PC-3 (cell line): Measurements from ENCODE around the gene RSRP1. TPM values are rescaled to one million over a fixed set of nuclear protein-coding genes. Genes with fewer than 3 reads are reported as not detected.

Experiments
- ATAC-seq: fragments of 200-7000 bp; cut with Tn5 transposase; 2 replicates; pipeline ENCODE4 v1.9.1; 2020; ENCODE audit warnings: mild to moderate bottlenecking, moderate library complexity
- BruUV-seq: library from RNA; stranded (reverse); fragments of 400-500 nt; replicated peaks from 2 replicates; lab custom pipeline; 2021; lab: Mats Ljungman, UMichigan
- CTCF ChIA-PET: fragments of 300-600 bp; sonication (Branson Sonifier 250); formaldehyde crosslinking; loops from one replicate; lab custom pipeline; 2022; ENCODE audit warnings: antibody characterized with exemption; lab: Charles Lee
- POLR2A ChIA-PET: fragments of 300-600 bp; sonication (Branson Sonifier 250); formaldehyde crosslinking; loops from one replicate; lab custom pipeline; 2022; ENCODE audit warnings: antibody characterized with exemption; ENCODE audit not compliant: unreplicated experiment; lab: Charles Lee
- DNase-seq: peaks from one replicate; pipeline ENCODE4 v3.0.0-alpha.2; 2015
- H2AFZ ChIP-seq: fragments of 300-600 bp; sonication (generic); 2 replicates; pipeline ENCODE4 v1.6.0; 2016; ENCODE audit warnings: antibody characterized with exemption, low read length
- H3F3A ChIP-seq: fragments of 300-600 bp; sonication (generic); one replicate; pipeline ENCODE4 v1.6.0; 2017; ENCODE audit warnings: antibody characterized with exemption, low read length, control low read depth, mild to moderate bottlenecking; ENCODE audit not compliant: unreplicated experiment
- H3K27ac ChIP-seq: fragments of 300-600 bp; sonication (generic); 2 replicates; pipeline ENCODE4 v1.5.1; 2016; ENCODE audit warnings: mild to moderate bottlenecking, low read length
- H3K27me3 ChIP-seq: fragments of 300-600 bp; sonication (generic); 2 replicates; pipeline ENCODE4 v1.6.1; 2016; ENCODE audit warnings: low read length, mixed read lengths
- H3K36me3 ChIP-seq: fragments of 300-600 bp; sonication (generic); 2 replicates; pipeline ENCODE4 v1.6.1; 2016; ENCODE audit warnings: low read depth, mixed run types, low read length, mixed read lengths
- H3K4me1 ChIP-seq: fragments of 300-600 bp; sonication (generic); 2 replicates; pipeline ENCODE4 v1.5.1; 2016; ENCODE audit warnings: low read length; ENCODE audit not compliant: insufficient read depth
- H3K4me2 ChIP-seq: fragments of 300-600 bp; sonication (generic); 2 replicates; pipeline ENCODE4 v1.6.0; 2016; ENCODE audit warnings: low read length
- H3K4me3 ChIP-seq: fragments of 300-600 bp; sonication (generic); 2 replicates; pipeline ENCODE4 v1.5.1; 2016; ENCODE audit warnings: mild to moderate bottlenecking, low read length, mixed read lengths
- H3K79me2 ChIP-seq: fragments of 300-600 bp; sonication (generic); 2 replicates; pipeline ENCODE4 v1.6.1; 2017; ENCODE audit warnings: low read length, mixed read lengths
- H3K9ac ChIP-seq: fragments of 300-600 bp; sonication (generic); 2 replicates; pipeline ENCODE4 v1.6.0; 2016; ENCODE audit warnings: mild to moderate bottlenecking, low read length
- H3K9me2 ChIP-seq: fragments of 300-600 bp; sonication (generic); replicated peaks from 2 replicates; pipeline ENCODE4 v1.6.1; 2016; ENCODE audit warnings: mixed run types, low read length, mixed read lengths
- H3K9me3 ChIP-seq: fragments of 300-600 bp; sonication (generic); 2 replicates; pipeline ENCODE4 v1.6.1; 2016; ENCODE audit warnings: low read length, mixed read lengths
- H4K20me1 ChIP-seq: fragments of 300-600 bp; sonication (generic); 2 replicates; pipeline ENCODE4 v1.6.1; 2016; ENCODE audit warnings: low read length, mixed read lengths
- EZH2 ChIP-seq: fragments of 300-600 bp; sonication (generic); IDR thresholded peaks from one replicate; pipeline ENCODE4 v1.6.1; 2017; ENCODE audit warnings: antibody characterized with exemption, mild to moderate bottlenecking, low read length; ENCODE audit not compliant: unreplicated experiment
- EZH2phosphoT487 ChIP-seq: fragments of 300-600 bp; sonication (generic); IDR thresholded peaks from 2 replicates; pipeline ENCODE4 v1.6.1; 2018; ENCODE audit warnings: mild to moderate bottlenecking, antibody characterized with exemption, low read length, borderline replicate concordance
- intact Hi-C: fragments of 100-400 bp; cut with micrococcal nuclease; formaldehyde crosslinking; loops from 2 replicates; pipeline ENCODE4 v1.9.0; 2023
- total RNA-seq: library from RNA; depleted of rRNA; stranded (reverse); fragments of >200 nt; gene quantifications from 2 replicates; pipeline ENCODE4 v1.2.3, GENCODE V29; 2014
- TF ChIP-seq, protein P1 (sequence below): fragments of 300-600 bp; sonication (generic); conservative IDR thresholded peaks from 2 replicates; pipeline ENCODE4 v1.5.1; 2017; ENCODE audit warnings: antibody characterized with exemption, low read depth, mild to moderate bottlenecking, low read length

Gene RSRP1
- total RNA-seq, 1 experiment from 2014 or later = 49.4 TPM

DNA sequence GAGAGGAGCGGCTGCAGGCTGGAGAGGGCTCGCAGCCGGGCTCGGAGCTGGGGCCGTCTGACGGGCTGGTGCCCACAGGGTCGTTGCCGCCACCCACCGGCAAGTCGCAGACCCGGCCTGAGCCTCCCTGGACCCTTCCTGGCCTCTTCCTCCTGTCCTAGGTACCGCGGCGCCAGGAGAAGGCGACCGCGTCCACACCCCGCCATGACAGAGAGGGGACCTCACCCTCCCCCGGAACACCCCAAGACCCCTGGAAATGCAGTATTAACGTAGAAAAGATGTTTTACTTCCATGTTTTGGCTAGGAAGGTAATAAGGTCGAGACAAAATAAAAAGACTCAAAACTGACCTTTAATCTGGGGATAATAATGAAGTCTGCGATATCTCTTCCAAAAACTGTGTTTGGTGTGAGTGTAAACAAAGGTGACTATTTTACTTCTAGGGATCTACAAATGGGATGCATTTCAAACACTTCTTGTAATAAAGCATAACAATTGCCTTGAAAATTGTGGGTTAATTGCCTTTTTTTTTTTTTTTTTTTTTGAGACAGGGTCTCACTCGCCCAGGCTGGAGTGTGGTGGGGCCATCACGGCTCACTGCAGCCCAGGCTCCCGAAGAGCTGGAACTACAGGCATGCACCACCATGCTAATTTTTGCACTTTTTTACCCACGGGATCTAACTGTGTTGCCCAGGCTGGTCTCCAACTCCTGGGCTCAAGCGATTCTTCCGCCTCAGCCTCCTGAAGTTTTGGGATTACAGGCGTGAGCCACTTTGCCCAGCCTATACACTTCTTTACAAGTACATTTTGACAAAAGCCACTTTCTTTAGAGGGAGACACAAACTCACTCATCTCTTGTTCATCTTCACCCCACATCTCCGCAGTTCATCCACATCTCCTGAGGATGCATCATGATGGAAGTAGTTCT lies 838 bp upstream of the RSRP1 start:
- no peaks in the 10 kb centered on the region for H3K27me3 ChIP-seq
- H3F3A ChIP-seq = no peaks in the 10 kb centered on the region
- ChIA-PET POLR2A (interaction anchor here (0.5 to 1.0 kb wide), 4 partner anchors 8 to 165 kb away, joined by 3 to 21 read pairs (median 4); partner anchors contain the start of gene SYF2), CTCF (no interaction called here)
- H3K4me1 ChIP-seq = peaks cover 23% of the 10 kb centered on the region
- peak overlapping the region; percentile 92 for H3K9ac ChIP-seq
- H2AFZ ChIP-seq = peak overlapping the region; percentile 97
- H3K9me3 ChIP-seq = no peaks in the 10 kb centered on the region
- no peak for DNase-seq
- peaks cover 35% of the 10 kb centered on the region for H3K36me3 ChIP-seq
- TF ChIP-seq EZH2 = no peak
- no peak for TF ChIP-seq EZH2phosphoT487
- TF ChIP-seq, protein P1, sequence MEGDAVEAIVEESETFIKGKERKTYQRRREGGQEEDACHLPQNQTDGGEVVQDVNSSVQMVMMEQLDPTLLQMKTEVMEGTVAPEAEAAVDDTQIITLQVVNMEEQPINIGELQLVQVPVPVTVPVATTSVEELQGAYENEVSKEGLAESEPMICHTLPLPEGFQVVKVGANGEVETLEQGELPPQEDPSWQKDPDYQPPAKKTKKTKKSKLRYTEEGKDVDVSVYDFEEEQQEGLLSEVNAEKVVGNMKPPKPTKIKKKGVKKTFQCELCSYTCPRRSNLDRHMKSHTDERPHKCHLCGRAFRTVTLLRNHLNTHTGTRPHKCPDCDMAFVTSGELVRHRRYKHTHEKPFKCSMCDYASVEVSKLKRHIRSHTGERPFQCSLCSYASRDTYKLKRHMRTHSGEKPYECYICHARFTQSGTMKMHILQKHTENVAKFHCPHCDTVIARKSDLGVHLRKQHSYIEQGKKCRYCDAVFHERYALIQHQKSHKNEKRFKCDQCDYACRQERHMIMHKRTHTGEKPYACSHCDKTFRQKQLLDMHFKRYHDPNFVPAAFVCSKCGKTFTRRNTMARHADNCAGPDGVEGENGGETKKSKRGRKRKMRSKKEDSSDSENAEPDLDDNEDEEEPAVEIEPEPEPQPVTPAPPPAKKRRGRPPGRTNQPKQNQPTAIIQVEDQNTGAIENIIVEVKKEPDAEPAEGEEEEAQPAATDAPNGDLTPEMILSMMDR = no peak; the same call in 1 of the 2 replicates
- intact Hi-C loops = loop anchor here (5.0 kb wide), 1 partner anchor 89 kb away; the partner anchor contains the start of gene TMEM50A
- no peaks in the 10 kb centered on the region for H3K9me2 ChIP-seq
- peaks cover 41% of the 10 kb centered on the region for H3K79me2 ChIP-seq
- ATAC-seq = no peak
- BruUV-seq = TSS peak; percentile 71
- peak overlapping the region; percentile 82 for H3K4me2 ChIP-seq
- peak overlapping the region; percentile 99 for H3K4me3 ChIP-seq
- peaks cover 38% of the 10 kb centered on the region for H4K20me1 ChIP-seq
- peak overlapping the region; percentile 76 for H3K27ac ChIP-seq

DNA sequence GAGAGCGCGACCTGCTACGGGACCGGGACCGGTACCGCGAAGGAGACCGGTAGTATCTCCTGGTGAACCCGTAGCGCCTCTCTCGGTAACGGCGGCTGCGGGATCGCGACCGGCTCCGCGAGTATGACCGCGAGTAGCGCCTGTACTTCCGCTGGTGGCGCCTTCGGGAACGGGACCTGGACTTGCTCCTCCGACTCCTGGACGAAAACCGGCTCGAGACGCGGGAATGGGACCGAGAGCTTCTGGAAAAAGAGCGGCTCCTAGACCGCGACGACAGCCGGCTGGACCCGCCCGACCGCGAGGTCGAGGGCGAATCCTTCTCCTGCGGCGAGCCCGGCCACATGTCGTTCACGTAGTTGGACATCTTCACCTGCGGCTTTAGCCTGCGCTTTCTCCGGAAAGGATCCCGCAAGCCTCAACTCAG lies 642 bp downstream of the RSRP1 start:
- intact Hi-C loops = loop anchor here (5.0 kb wide), 1 partner anchor 91 kb away; the partner anchor contains the start of gene TMEM50A
- no peaks in the 10 kb centered on the region for H3K9me3 ChIP-seq
- peak overlapping the region; percentile 92 for H3K9ac ChIP-seq
- CTCF ChIA-PET = no interaction called here
- H3K79me2 ChIP-seq = peaks cover 50% of the 10 kb centered on the region
- H3K36me3 ChIP-seq = peaks cover 44% of the 10 kb centered on the region
- H3K27me3 ChIP-seq = no peaks in the 10 kb centered on the region
- peak overlapping the region; percentile 76 for H3K27ac ChIP-seq
- peak overlapping the region; percentile 99 for H3K4me3 ChIP-seq
- ATAC-seq = no peak
- no peak for DNase-seq
- H3K9me2 ChIP-seq = no peaks in the 10 kb centered on the region
- peak overlapping the region; percentile 82 for H3K4me2 ChIP-seq
- TF ChIP-seq, protein P1 = no peak
- TF ChIP-seq EZH2phosphoT487 = no peak
- TF ChIP-seq EZH2 = no peak
- POLR2A ChIA-PET = no interaction called here
- no peaks in the 10 kb centered on the region for H3F3A ChIP-seq
- H3K4me1 ChIP-seq = peaks cover 21% of the 10 kb centered on the region
- peaks cover 38% of the 10 kb centered on the region for H4K20me1 ChIP-seq
- no peak overlapping the region; the same call in 1 of the 2 replicates for H2AFZ ChIP-seq
- no TSS peak for BruUV-seq
